Tibial nerve (tissue), 4 donors: Measurements from ENCODE around the gene CALML3.

Experiments used
- CTCF ChIP-seq, 5 experiments: fragments of 200-600 bp in 3 of 5; fragments of 450-650 bp in 2 of 5; sonication (generic) in 3 of 5; IDR thresholded peaks; one replicate each; pipeline ENCODE4 v1.5.1; 2016 to 2019; ENCODE audit warnings: antibody characterized with exemption in 5 of 5, mild to moderate bottlenecking in 3 of 5, moderate library complexity in 2 of 5
- EP300 ChIP-seq, 2 donors: sonication (generic); formaldehyde crosslinking; IDR thresholded peaks; one replicate each; pipeline ENCODE4 v1.6.1; 2017; ENCODE audit warnings: antibody characterized with exemption in 2 of 2, mild to moderate bottlenecking in 1 of 2
- POLR2A ChIP-seq, 2 donors: fragments of 450-650 bp; IDR thresholded peaks; one replicate each; pipeline ENCODE4 v1.6.1; 2017; ENCODE audit warnings: antibody characterized with exemption in 2 of 2, mild to moderate bottlenecking in 2 of 2, moderate library complexity in 2 of 2

- TF ChIP-seq CTCF (IDR thresholded peaks at IDR 0.05) (no peak), POLR2A (IDR thresholded peaks at IDR 0.05) (no peak), EP300 (IDR thresholded peaks at IDR 0.05) (no peak)
Observed at GRCh38 chr10:5557799-5558771, 33.3 kb downstream of the CALML3 start.
